ENCODE results near the gene GOLGA1. TPM values are rescaled to one million over a fixed set of nuclear protein-coding genes. Genes with fewer than 3 reads are reported as not detected.

Gene GOLGA1
- polyA plus RNA-seq, 1 donor (not counting 4 experiments of a cell fraction or from before 2014, with no cell fraction given), result 7.4 TPM

- H2AFZ ChIP-seq (ENCODE audit: control insufficient read depth, low read length), result no peak overlapping the region
- H3K4me3 ChIP-seq (ENCODE audit: control insufficient read depth in 2 of 3, extremely low read depth in 1 of 3, insufficient read depth in 2 of 3, low read depth in 1 of 3, low read length in 3 of 3), result no peak overlapping the region
- TF ChIP-seq CTCF (optimal IDR thresholded peaks at IDR 0.05 in 1 of 3, IDR thresholded peaks at IDR 0.05 in 1 of 3, conservative IDR thresholded peaks at IDR 0.05 in 1 of 3; ENCODE audit: extremely low read depth in 1 of 3, insufficient read depth in 2 of 3, low read length in 3 of 3) (no peak), EZH2 (IDR thresholded peaks at IDR 0.05; ENCODE audit: low read length) (no peak)
- no peaks in the 10 kb centered on the region for H3K79me2 ChIP-seq (ENCODE audit: control insufficient read depth, insufficient read depth, low read length)
- H3K36me3 ChIP-seq (ENCODE audit: control insufficient read depth in 2 of 2, extremely low read depth in 1 of 2, insufficient read depth in 2 of 2, low read length in 2 of 2), result no peaks in the 10 kb centered on the region
- H3K4me1 ChIP-seq (ENCODE audit: control insufficient read depth, extremely low read depth, insufficient read depth, low read length), result no peaks in the 10 kb centered on the region
- no peak overlapping the region for H3K4me2 ChIP-seq (ENCODE audit: control insufficient read depth, extremely low read depth, insufficient read depth, low read depth, low read length)
- no peaks in the 10 kb centered on the region for H3K9me1 ChIP-seq (ENCODE audit: control insufficient read depth, extremely low read depth, insufficient read depth, low read length)
- dilution Hi-C loops (cut with MboI; ENCODE audit: extremely low pct_ligation_motif_present, low sequenced_read_pairs), result no loop called here
- FAIRE-seq (no peak), DNase-seq (ENCODE audit: low read depth, low spot score) (no peak)
- H3K9me3 ChIP-seq (ENCODE audit: control insufficient read depth, low read depth, low read length), result no peaks in the 10 kb centered on the region
- no peaks in the 10 kb centered on the region for H4K20me1 ChIP-seq (ENCODE audit: control insufficient read depth, extremely low read depth, insufficient read depth, low read length)
- no peak overlapping the region for H3K9ac ChIP-seq (ENCODE audit: control insufficient read depth, extremely low read depth, insufficient read depth, low read length)
- H3K27ac ChIP-seq (ENCODE audit: control insufficient read depth, insufficient read depth, low read length), result no peak overlapping the region
- no peaks in the 10 kb centered on the region for H3K27me3 ChIP-seq (ENCODE audit: control insufficient read depth, extremely low read depth, insufficient read depth, low read length)
Measured at GRCh38 chr9:124844291-124844690, 96.6 kb downstream of the GOLGA1 start.

GRCh38 chr9:124843456-124844034 lies 97.3 kb downstream of the GOLGA1 start:
- Histone ChIP-seq H3K79me2 (ENCODE audit: control insufficient read depth, insufficient read depth, low read length) (no peaks in the 10 kb centered on the region), H3K4me3 (ENCODE audit: control insufficient read depth in 2 of 3, extremely low read depth in 1 of 3, insufficient read depth in 2 of 3, low read depth in 1 of 3, low read length in 3 of 3) (no peak overlapping the region), H3K4me1 (ENCODE audit: control insufficient read depth, extremely low read depth, insufficient read depth, low read length) (no peaks in the 10 kb centered on the region), H3K9me1 (ENCODE audit: control insufficient read depth, extremely low read depth, insufficient read depth, low read length) (no peaks in the 10 kb centered on the region), H3K27me3 (ENCODE audit: control insufficient read depth, extremely low read depth, insufficient read depth, low read length) (no peaks in the 10 kb centered on the region), H2AFZ (ENCODE audit: control insufficient read depth, low read length) (no peak overlapping the region), H3K27ac (ENCODE audit: control insufficient read depth, insufficient read depth, low read length) (no peak overlapping the region), H4K20me1 (ENCODE audit: control insufficient read depth, extremely low read depth, insufficient read depth, low read length) (no peaks in the 10 kb centered on the region), H3K36me3 (ENCODE audit: control insufficient read depth in 2 of 2, extremely low read depth in 1 of 2, insufficient read depth in 2 of 2, low read length in 2 of 2) (no peaks in the 10 kb centered on the region), H3K4me2 (ENCODE audit: control insufficient read depth, extremely low read depth, insufficient read depth, low read depth, low read length) (no peak overlapping the region), H3K9me3 (ENCODE audit: control insufficient read depth, low read depth, low read length) (no peaks in the 10 kb centered on the region), H3K9ac (ENCODE audit: control insufficient read depth, extremely low read depth, insufficient read depth, low read length) (no peak overlapping the region)
- TF ChIP-seq EZH2 (IDR thresholded peaks at IDR 0.05; ENCODE audit: low read length), result no peak
- no peak for DNase-seq (ENCODE audit: low read depth, low spot score)
- no peak for FAIRE-seq
- dilution Hi-C loops (cut with MboI; ENCODE audit: extremely low pct_ligation_motif_present, low sequenced_read_pairs), result no loop called here
